Parathyroid adenoma (tissue), 2 donors: Measurements from ENCODE around the gene MYLK.

Experiments used
- H2AFZ ChIP-seq: fragments of 300-600 bp; sonication (generic); one replicate; pipeline ENCODE4 v1.7.0; 2017; ENCODE audit warnings: antibody characterized with exemption, mild to moderate bottlenecking
- H3K27ac ChIP-seq: fragments of 300-600 bp; sonication (generic); one replicate; pipeline ENCODE4 v1.7.0; 2017
- H3K27me3 ChIP-seq: fragments of 300-600 bp; sonication (generic); one replicate; pipeline ENCODE4 v1.7.0; 2017; ENCODE audit warnings: low read length; ENCODE audit not compliant: control insufficient read depth, insufficient read depth
- H3K36me3 ChIP-seq: fragments of 300-600 bp; sonication (generic); one replicate; pipeline ENCODE4 v1.7.0; 2017; ENCODE audit warnings: low read length; ENCODE audit not compliant: control insufficient read depth, insufficient read depth
- H3K4me1 ChIP-seq: fragments of 300-600 bp; sonication (generic); one replicate; pipeline ENCODE4 v1.7.0; 2017; ENCODE audit warnings: control low read depth
- H3K4me2 ChIP-seq: fragments of 300-600 bp; sonication (generic); one replicate; pipeline ENCODE4 v1.7.0; 2017; ENCODE audit warnings: low read length
- H3K4me3 ChIP-seq: fragments of 300-600 bp; sonication (generic); one replicate; pipeline ENCODE4 v1.7.0; 2017; ENCODE audit warnings: low read depth, low read length
- H3K79me2 ChIP-seq: fragments of 300-600 bp; sonication (generic); one replicate; pipeline ENCODE4 v1.7.0; 2017; ENCODE audit warnings: control low read depth
- H3K9ac ChIP-seq: fragments of 300-600 bp; sonication (generic); one replicate; pipeline ENCODE4 v1.7.0; 2017; ENCODE audit warnings: mild to moderate bottlenecking
- H3K9me3 ChIP-seq: fragments of 300-600 bp; sonication (generic); one replicate; pipeline ENCODE4 v1.7.0; 2017; ENCODE audit warnings: low read length; ENCODE audit not compliant: control insufficient read depth
- CTCF ChIP-seq: fragments of 300-600 bp; sonication (generic); IDR thresholded peaks from one replicate; pipeline ENCODE4 v1.7.0; 2017; ENCODE audit warnings: antibody characterized with exemption, mild to moderate bottlenecking
- donor health status: primary hyperparathyroidism.

Gene MYLK

GRCh38 chr3:123833398-123833785 lies 50.7 kb downstream of the MYLK start:
- no peak for TF ChIP-seq CTCF
- no peaks in the 10 kb centered on the region for H3K4me1 ChIP-seq

GRCh38 chr3:123832692-123833397 lies 51.3 kb downstream of the MYLK start:
- no peak overlapping the region for H3K9ac ChIP-seq
- no peak overlapping the region for H2AFZ ChIP-seq
- no peak overlapping the region for H3K4me2 ChIP-seq
- H3K79me2 ChIP-seq: no peaks in the 10 kb centered on the region
- no peaks in the 10 kb centered on the region for H3K27me3 ChIP-seq
- no peak for TF ChIP-seq CTCF
- no peaks in the 10 kb centered on the region for H3K36me3 ChIP-seq
- no peaks in the 10 kb centered on the region for H3K9me3 ChIP-seq
- no peaks in the 10 kb centered on the region for H3K4me1 ChIP-seq
- H3K4me3 ChIP-seq: no peak overlapping the region
- H3K27ac ChIP-seq: no peak overlapping the region

More at GRCh38 chr3:123833398-123833785, 50.7 kb downstream of the MYLK start:
- Histone ChIP-seq H3K9me3 (no peaks in the 10 kb centered on the region), H3K79me2 (no peaks in the 10 kb centered on the region), H3K4me2 (no peak overlapping the region), H3K36me3 (no peaks in the 10 kb centered on the region), H3K27me3 (no peaks in the 10 kb centered on the region), H2AFZ (no peak overlapping the region), H3K27ac (no peak overlapping the region), H3K9ac (no peak overlapping the region), H3K4me3 (no peak overlapping the region)

GRCh38 chr3:123831420-123831819 lies 52.7 kb downstream of the MYLK start:
- Histone ChIP-seq H2AFZ (no peak overlapping the region), H3K4me1 (no peaks in the 10 kb centered on the region), H3K9ac (no peak overlapping the region), H3K9me3 (no peaks in the 10 kb centered on the region), H3K27me3 (no peaks in the 10 kb centered on the region), H3K4me2 (no peak overlapping the region), H3K27ac (no peak overlapping the region), H3K4me3 (no peak overlapping the region), H3K36me3 (no peaks in the 10 kb centered on the region), H3K79me2 (no peaks in the 10 kb centered on the region)
- TF ChIP-seq CTCF: no peak

GRCh38 chr3:123821920-123822319 lies 62.2 kb downstream of the MYLK start:
- no peak overlapping the region for H3K27ac ChIP-seq
- H2AFZ ChIP-seq: no peak overlapping the region
- no peaks in the 10 kb centered on the region for H3K79me2 ChIP-seq
- no peak for TF ChIP-seq CTCF
- H3K9ac ChIP-seq: no peak overlapping the region
- no peaks in the 10 kb centered on the region for H3K36me3 ChIP-seq
- H3K4me2 ChIP-seq: no peak overlapping the region
- H3K4me1 ChIP-seq: no peaks in the 10 kb centered on the region
- no peak overlapping the region for H3K4me3 ChIP-seq
- H3K9me3 ChIP-seq: no peaks in the 10 kb centered on the region
- H3K27me3 ChIP-seq: no peaks in the 10 kb centered on the region

GRCh38 chr3:123819949-123820348 lies 64.2 kb downstream of the MYLK start:
- no peak overlapping the region for H3K4me2 ChIP-seq
- no peaks in the 10 kb centered on the region for H3K79me2 ChIP-seq
- H3K4me1 ChIP-seq: no peaks in the 10 kb centered on the region
- H3K27me3 ChIP-seq: no peaks in the 10 kb centered on the region
- TF ChIP-seq CTCF: no peak
- H3K9ac ChIP-seq: no peak overlapping the region
- no peak overlapping the region for H3K4me3 ChIP-seq
- H2AFZ ChIP-seq: no peak overlapping the region
- H3K36me3 ChIP-seq: no peaks in the 10 kb centered on the region
- H3K9me3 ChIP-seq: no peaks in the 10 kb centered on the region
- H3K27ac ChIP-seq: no peak overlapping the region
